GM12872 (cell line): ENCODE results near the gene CCNJL.

ENCODE experiments used
- TF ChIP-seq, protein P1 (sequence below): IDR thresholded peaks from 3 replicates; pipeline ENCODE4 v1.5.1; 2011; ENCODE audit warnings: low read depth, mild to moderate bottlenecking, low read length, moderate library complexity; ENCODE audit not compliant: insufficient read depth

The CCNJL gene

DNA sequence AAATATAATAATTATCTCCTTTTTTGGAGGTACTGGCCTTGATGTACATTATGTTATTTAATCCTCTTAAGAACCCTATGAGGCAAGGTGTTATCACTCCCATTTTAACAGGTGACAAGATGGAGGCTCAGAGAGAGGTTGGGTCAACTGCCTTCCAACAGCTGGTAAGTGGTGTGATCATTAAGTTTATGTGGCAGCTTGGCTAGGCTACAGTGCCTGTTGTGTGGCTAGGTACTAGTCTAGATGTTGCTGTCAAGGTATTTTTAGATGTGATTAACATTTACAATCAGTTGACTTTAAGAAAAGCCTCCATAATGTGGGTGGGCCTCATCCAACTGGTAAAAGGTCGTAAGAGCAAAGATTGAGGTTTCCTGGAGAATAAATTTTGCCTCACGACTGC lies 61.5 kb downstream of the CCNJL start:
- TF ChIP-seq, protein P1, sequence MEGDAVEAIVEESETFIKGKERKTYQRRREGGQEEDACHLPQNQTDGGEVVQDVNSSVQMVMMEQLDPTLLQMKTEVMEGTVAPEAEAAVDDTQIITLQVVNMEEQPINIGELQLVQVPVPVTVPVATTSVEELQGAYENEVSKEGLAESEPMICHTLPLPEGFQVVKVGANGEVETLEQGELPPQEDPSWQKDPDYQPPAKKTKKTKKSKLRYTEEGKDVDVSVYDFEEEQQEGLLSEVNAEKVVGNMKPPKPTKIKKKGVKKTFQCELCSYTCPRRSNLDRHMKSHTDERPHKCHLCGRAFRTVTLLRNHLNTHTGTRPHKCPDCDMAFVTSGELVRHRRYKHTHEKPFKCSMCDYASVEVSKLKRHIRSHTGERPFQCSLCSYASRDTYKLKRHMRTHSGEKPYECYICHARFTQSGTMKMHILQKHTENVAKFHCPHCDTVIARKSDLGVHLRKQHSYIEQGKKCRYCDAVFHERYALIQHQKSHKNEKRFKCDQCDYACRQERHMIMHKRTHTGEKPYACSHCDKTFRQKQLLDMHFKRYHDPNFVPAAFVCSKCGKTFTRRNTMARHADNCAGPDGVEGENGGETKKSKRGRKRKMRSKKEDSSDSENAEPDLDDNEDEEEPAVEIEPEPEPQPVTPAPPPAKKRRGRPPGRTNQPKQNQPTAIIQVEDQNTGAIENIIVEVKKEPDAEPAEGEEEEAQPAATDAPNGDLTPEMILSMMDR: no peak

GRCh38 chr5:160250226-160250625 lies 62.1 kb downstream of the CCNJL start:
- TF ChIP-seq, protein P1: no peak

GRCh38 chr5:160245506-160246086 lies 66.8 kb downstream of the CCNJL start:
- TF ChIP-seq, protein P1: no peak

DNA sequence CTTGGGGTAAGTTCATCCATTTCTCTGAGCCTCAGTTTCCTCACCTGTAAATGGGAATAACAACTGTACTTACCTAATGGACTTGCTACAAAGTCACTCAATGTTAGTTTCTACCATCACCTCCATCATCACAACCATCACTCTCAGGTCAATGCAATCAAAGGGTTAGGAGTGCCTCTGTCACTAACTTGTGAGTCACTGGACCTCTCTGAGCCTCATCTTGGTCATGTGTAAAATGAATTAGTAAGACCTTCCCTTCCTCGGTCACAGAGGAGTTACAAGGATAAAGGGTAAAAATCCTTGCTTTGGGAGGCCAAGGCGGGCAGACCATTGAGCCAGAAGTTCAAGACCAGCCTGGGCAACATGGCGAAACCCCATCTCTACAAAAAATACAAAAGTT lies 70.2 kb downstream of the CCNJL start:
- TF ChIP-seq, protein P1: no peak

DNA sequence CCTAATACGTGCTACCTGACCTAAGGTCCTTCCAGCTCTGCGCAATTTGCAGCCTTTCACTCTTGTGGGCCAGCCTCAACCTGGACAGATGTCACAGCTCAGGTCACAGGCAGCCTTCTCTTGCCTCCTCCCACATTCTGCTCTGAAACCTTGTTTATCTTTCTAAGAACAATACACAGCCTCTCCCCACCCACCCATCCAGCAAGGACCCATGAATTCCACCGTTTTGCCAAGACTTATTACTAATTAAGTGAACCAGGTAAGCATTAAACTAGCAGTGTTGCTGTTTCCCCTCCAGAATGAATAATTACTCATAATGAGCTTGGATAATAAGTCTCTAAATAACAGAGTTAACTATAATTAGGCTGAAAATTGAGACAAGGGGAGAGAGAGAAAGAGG lies 72.0 kb downstream of the CCNJL start:
- TF ChIP-seq, protein P1: no peak

- TF ChIP-seq, protein P1: no peak
Observed at GRCh38 chr5:160237571-160238093, 74.7 kb downstream of the CCNJL start.

GRCh38 chr5:160235731-160236130 lies 76.6 kb downstream of the CCNJL start:
- TF ChIP-seq, protein P1: no peak
